ENCODE measurements around the gene APC2. TPM values are rescaled to one million over a fixed set of nuclear protein-coding genes. Genes with fewer than 3 reads are reported as not detected.
A peak's percentile ranks its signal among the peaks of the same experiment; 100 is the strongest.

APC2 gene
- total RNA-seq, 1 donor from 2014 or later, result 0.42 TPM

- intact Hi-C loops (cut with micrococcal nuclease), result no loop called here
- ChIA-PET CTCF (no interaction called here), POLR2A (interaction anchor here (0.7 kb wide), 1 partner anchor 343 kb away, joined by 3 read pairs; no protein-coding TSS in a partner anchor)
- no peak overlapping the region for H3K27ac Mint-ChIP-seq
- peaks cover 30% of the 10 kb centered on the region for H3K27me3 Mint-ChIP-seq
- H3K4me1 Mint-ChIP-seq, result peaks cover 9% of the 10 kb centered on the region
- TF ChIP-seq CTCF (IDR thresholded peaks at IDR 0.05), result no peak
- H3K4me3 Mint-ChIP-seq, result no peak overlapping the region
- no peak for ATAC-seq (ENCODE audit: low read depth)
- no peaks in the 10 kb centered on the region for H3K9me3 Mint-ChIP-seq
- H3K36me3 Mint-ChIP-seq (ENCODE audit: low read depth), result no peaks in the 10 kb centered on the region
- peak; percentile 52 for DNase-seq
Observed at GRCh38 chr19:1503089-1503924, 53.4 kb downstream of the APC2 start.

- H3K27me3 Mint-ChIP-seq, result peaks cover 30% of the 10 kb centered on the region
- H3K9me3 Mint-ChIP-seq, result no peaks in the 10 kb centered on the region
- CTCF ChIA-PET, result no interaction called here
- no peaks in the 10 kb centered on the region for H3K36me3 Mint-ChIP-seq (ENCODE audit: low read depth)
- intact Hi-C loops (cut with micrococcal nuclease), result no loop called here
- POLR2A ChIA-PET, result no interaction called here
- H3K27ac Mint-ChIP-seq, result no peak overlapping the region
- ATAC-seq (ENCODE audit: low read depth) (no peak), DNase-seq (no peak)
- H3K4me1 Mint-ChIP-seq, result peaks cover 9% of the 10 kb centered on the region
- H3K4me3 Mint-ChIP-seq, result no peak overlapping the region
- no peak for TF ChIP-seq CTCF (IDR thresholded peaks at IDR 0.05)
Observed at GRCh38 chr19:1503925-1504773, 54.2 kb downstream of the APC2 start.

- no peak for TF ChIP-seq CTCF (IDR thresholded peaks at IDR 0.05)
- DNase-seq (no peak), ATAC-seq (ENCODE audit: low read depth) (no peak)
- H3K4me1 Mint-ChIP-seq, result peaks cover 9% of the 10 kb centered on the region
- ChIA-PET CTCF (interaction anchor here (1.1 kb wide), 1 partner anchor 41 kb away, joined by 3 read pairs; no protein-coding TSS in a partner anchor), POLR2A (no interaction called here)
- H3K27me3 Mint-ChIP-seq, result peaks cover 35% of the 10 kb centered on the region
- H3K36me3 Mint-ChIP-seq (ENCODE audit: low read depth), result no peaks in the 10 kb centered on the region
- no peak overlapping the region for H3K27ac Mint-ChIP-seq
- intact Hi-C loops (cut with micrococcal nuclease), result no loop called here
- H3K4me3 Mint-ChIP-seq, result no peak overlapping the region
- H3K9me3 Mint-ChIP-seq, result no peaks in the 10 kb centered on the region
Observed at GRCh38 chr19:1505012-1505411, 55.1 kb downstream of the APC2 start.

- CTCF ChIA-PET, result interaction anchor here (1.1 kb wide), 1 partner anchor 40 kb away, joined by 3 read pairs; no protein-coding TSS in a partner anchor
- intact Hi-C loops (cut with micrococcal nuclease), result no loop called here
- peaks cover 9% of the 10 kb centered on the region for H3K4me1 Mint-ChIP-seq
Observed at GRCh38 chr19:1505991-1506881, 56.3 kb downstream of the APC2 start.

More at GRCh38 chr19:1505991-1506881, 56.3 kb downstream of the APC2 start:
- DNase-seq, result no peak
- H3K4me3 Mint-ChIP-seq, result no peak overlapping the region
- POLR2A ChIA-PET, result interaction anchor here (0.6 kb wide), 1 partner anchor 82 kb away, joined by 12 read pairs; no protein-coding TSS in a partner anchor
- H3K9me3 Mint-ChIP-seq, result no peaks in the 10 kb centered on the region
- H3K36me3 Mint-ChIP-seq (ENCODE audit: low read depth), result no peaks in the 10 kb centered on the region
- H3K27ac Mint-ChIP-seq, result no peak overlapping the region
- ATAC-seq (ENCODE audit: low read depth), result no peak
- H3K27me3 Mint-ChIP-seq, result peaks cover 39% of the 10 kb centered on the region
- TF ChIP-seq CTCF (IDR thresholded peaks at IDR 0.05), result no peak
